ENCODE results near the gene MMADHC. TPM values are rescaled to one million over a fixed set of nuclear protein-coding genes. Genes with fewer than 3 reads are reported as not detected.

The MMADHC gene
- polyA plus RNA-seq, 2 of the 4 experiments (the other 2 are of a cell fraction), result 103 to 180 TPM

DNA sequence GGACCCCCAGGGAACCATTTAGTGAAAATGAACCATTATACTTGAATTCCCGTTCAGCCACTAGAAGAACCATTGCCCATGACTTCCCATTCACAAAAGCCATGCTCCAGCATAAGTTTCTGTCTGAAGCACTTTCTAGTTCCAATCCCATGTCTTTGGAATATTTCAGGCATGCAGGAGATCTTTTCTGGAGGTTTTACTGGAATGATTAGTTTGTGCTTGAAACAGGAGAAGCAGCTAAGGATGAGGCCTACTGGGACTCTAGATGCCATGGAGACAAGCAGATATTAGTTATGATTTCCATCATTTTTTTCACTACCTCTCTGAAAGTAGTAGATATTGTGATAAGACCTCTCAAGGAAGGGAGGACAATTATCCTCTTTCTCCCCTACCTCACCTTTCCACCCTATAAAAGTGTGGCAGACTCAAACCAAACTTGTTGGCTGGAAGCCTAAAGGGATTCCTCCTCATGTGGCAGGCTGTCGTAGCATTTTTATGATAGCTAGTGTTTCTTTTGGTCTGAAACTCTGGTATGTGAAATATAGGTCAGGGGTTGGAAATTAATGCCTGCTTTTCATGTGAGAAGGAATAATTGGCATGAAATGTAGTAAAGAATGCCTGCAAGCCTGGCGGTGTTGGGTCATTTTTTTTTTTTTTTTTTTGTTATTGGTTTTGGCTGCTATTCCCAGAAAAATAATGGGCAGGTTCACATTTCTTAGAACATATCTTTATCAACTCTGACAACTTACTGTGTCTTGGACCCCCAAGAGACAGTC lies 29.3 kb upstream of the MMADHC start:
- TF ChIP-seq E2F6 (IDR thresholded peaks at IDR 0.05; ENCODE audit: borderline replicate concordance, low read depth) (no peak), EHMT2 (IDR thresholded peaks at IDR 0.05; ENCODE audit: low read depth) (no peak), POLR2A (IDR thresholded peaks at IDR 0.05; ENCODE audit: low read length) (no peak)
- TF ChIP-seq, protein P1, sequence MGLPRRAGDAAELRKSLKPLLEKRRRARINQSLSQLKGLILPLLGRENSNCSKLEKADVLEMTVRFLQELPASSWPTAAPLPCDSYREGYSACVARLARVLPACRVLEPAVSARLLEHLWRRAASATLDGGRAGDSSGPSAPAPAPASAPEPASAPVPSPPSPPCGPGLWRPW (IDR thresholded peaks at IDR 0.05), result no peak
- DNase-seq (ENCODE audit: low read depth in 1 of 2, low spot score in 1 of 2), result no peak
- CTCF ChIA-PET, result no interaction called here
- Histone ChIP-seq H3K27ac (no peak overlapping the region), H3K9me3 (no peaks in the 10 kb centered on the region), H3K4me2 (no peak overlapping the region), H3K4me3 (no peak overlapping the region), H3K4me1 (peaks cover 12% of the 10 kb centered on the region)
- no peak for ATAC-seq
- POLR2A ChIA-PET, result no interaction called here
- FAIRE-seq, result no peak
- 85% methylated on average over 3 of the region's 3 CpGs for WGBS (ENCODE audit: missing lambda C conversion rate)

DNA sequence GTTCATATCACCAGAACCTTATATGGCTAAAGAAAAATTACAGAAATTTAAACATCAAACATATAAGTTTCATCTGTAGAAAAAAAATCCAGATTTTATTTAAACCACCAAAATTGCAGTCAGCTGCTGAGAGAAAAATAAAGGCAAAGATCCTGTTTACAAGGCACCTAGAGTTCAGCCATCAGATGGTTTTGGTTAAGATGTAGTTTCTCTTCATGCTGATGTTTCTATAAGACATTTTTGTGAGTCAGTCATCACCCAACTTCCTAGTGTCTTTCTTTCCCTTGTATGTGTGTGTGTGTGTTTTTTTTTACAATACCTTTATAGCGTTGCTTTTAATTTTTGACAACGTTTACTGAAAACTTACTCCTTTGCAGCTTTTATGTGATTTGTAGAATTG lies 26.1 kb upstream of the MMADHC start:
- WGBS (ENCODE audit: missing lambda C conversion rate), result 88% methylated on average over 2 of the region's 2 CpGs
- no peak for TF ChIP-seq CBX2 (IDR thresholded peaks at IDR 0.05; ENCODE audit: borderline replicate concordance, low read depth)
- TF ChIP-seq GATA3 (IDR thresholded peaks at IDR 0.05; ENCODE audit: borderline replicate concordance), result no peak
- no peaks in the 10 kb centered on the region; the same call in 2 of the 3 replicates for H3K9me3 ChIP-seq
- DNase-seq (ENCODE audit: low read depth in 1 of 2, low spot score in 1 of 2) (no peak), ATAC-seq (no peak), FAIRE-seq (no peak)
- no peak overlapping the region for H3K4me3 ChIP-seq
- peaks cover 21% of the 10 kb centered on the region for H3K4me1 ChIP-seq
- no peak overlapping the region for H3K27ac ChIP-seq
- CTCF ChIA-PET, result no interaction called here
- POLR2A ChIA-PET, result no interaction called here
- H3K4me2 ChIP-seq, result no peak overlapping the region

GRCh38 chr2:149612122-149612521 lies 24.5 kb upstream of the MMADHC start:
- CTCF ChIA-PET, result no interaction called here
- WGBS (ENCODE audit: missing lambda C conversion rate), result 90% methylated on average over 1 of the region's 1 CpG
- FAIRE-seq (no peak), DNase-seq (ENCODE audit: low read depth in 1 of 2, low spot score in 1 of 2) (peak in 1 of 2 experiments; percentile 35), ATAC-seq (peak in 1 of 2 experiments; percentile 83; a peak in 3 of 6 replicates)
- H3K9me3 ChIP-seq, result no peaks in the 10 kb centered on the region; the same call in 2 of the 3 replicates
- TF ChIP-seq MAFK (IDR thresholded peaks at IDR 0.05; ENCODE audit: partially characterized antibody), result peak; percentile 31
- TF ChIP-seq CEBPB (IDR thresholded peaks at IDR 0.05), result no peak
- TF ChIP-seq JUN (IDR thresholded peaks at IDR 0.05), result no peak
- TF ChIP-seq, protein P2, sequence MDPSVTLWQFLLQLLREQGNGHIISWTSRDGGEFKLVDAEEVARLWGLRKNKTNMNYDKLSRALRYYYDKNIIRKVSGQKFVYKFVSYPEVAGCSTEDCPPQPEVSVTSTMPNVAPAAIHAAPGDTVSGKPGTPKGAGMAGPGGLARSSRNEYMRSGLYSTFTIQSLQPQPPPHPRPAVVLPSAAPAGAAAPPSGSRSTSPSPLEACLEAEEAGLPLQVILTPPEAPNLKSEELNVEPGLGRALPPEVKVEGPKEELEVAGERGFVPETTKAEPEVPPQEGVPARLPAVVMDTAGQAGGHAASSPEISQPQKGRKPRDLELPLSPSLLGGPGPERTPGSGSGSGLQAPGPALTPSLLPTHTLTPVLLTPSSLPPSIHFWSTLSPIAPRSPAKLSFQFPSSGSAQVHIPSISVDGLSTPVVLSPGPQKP (IDR thresholded peaks at IDR 0.05; ENCODE audit: low read depth, low read length), result no peak
- TF ChIP-seq MAX (IDR thresholded peaks at IDR 0.05), result peak; percentile 29; the same call in 1 of the 2 replicates
- TF ChIP-seq GATA3 (IDR thresholded peaks at IDR 0.05; ENCODE audit: borderline replicate concordance), result peak; percentile 77
- no peak for TF ChIP-seq RAD21 (conservative IDR thresholded peaks at IDR 0.05 in 1 of 2, IDR thresholded peaks at IDR 0.05 in 1 of 2)
- TF ChIP-seq, protein P3, sequence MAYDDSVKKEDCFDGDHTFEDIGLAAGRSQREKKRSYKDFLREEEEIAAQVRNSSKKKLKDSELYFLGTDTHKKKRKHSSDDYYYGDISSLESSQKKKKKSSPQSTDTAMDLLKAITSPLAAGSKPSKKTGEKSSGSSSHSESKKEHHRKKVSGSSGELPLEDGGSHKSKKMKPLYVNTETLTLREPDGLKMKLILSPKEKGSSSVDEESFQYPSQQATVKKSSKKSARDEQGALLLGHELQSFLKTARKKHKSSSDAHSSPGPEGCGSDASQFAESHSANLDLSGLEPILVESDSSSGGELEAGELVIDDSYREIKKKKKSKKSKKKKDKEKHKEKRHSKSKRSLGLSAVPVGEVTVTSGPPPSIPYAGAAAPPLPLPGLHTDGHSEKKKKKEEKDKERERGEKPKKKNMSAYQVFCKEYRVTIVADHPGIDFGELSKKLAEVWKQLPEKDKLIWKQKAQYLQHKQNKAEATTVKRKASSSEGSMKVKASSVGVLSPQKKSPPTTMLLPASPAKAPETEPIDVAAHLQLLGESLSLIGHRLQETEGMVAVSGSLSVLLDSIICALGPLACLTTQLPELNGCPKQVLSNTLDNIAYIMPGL (CRISPR knock-in tag; IDR thresholded peaks at IDR 0.05; ENCODE audit: borderline replicate concordance), result no peak
- no peak for TF ChIP-seq MAZ (IDR thresholded peaks at IDR 0.05; ENCODE audit: borderline replicate concordance, low read depth, low read length)
- H3K4me2 ChIP-seq, result peak overlapping the region; percentile 39
- POLR2A ChIA-PET, result no interaction called here
- peaks cover 21% of the 10 kb centered on the region for H3K4me1 ChIP-seq
- H3K27ac ChIP-seq, result peak overlapping the region; percentile 40 to 41; a peak in 3 of 6 replicates
- no peak overlapping the region for H3K4me3 ChIP-seq
